Retinal pigment epithelial cell (primary cell): ENCODE data around the gene YIF1B.

Experiments used
- DNase-seq: peaks from one replicate; pipeline ENCODE4 v3.0.0-alpha.2; 2010; ENCODE audit warnings: low read depth
- H3K4me3 ChIP-seq: 2 replicates; pipeline ENCODE4 v1.5.1; 2011; ENCODE audit warnings: mild to moderate bottlenecking, low read length, control low read depth, moderate library complexity
- CTCF ChIP-seq: conservative IDR thresholded peaks from 2 replicates; pipeline ENCODE4 v1.5.1; 2011; ENCODE audit warnings: low read depth, low read length, control low read depth, inconsistent platforms

Gene YIF1B

DNA sequence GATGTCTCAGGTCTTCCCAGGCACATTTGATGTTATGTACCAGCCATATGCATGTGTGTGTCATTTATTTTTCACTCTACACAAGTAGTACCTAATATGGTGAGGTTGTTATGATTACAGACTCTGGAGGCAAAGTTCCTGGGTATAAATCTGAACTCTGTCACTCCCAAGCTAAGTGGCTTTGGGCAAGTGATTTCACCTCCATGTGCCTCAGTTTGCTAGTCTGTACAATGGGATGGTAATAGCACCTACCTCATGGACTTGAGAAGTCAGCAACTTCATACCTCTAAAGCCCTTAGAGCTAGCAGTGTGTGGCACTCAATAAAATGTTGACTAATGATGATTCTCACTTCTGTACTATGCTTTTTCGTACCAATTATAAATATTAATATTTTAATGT is 16.0 kb upstream of the YIF1B start:
- DNase-seq, result no peak
- no peak for TF ChIP-seq CTCF
- no peak overlapping the region for H3K4me3 ChIP-seq

GRCh38 chr19:38329651-38330050 is 13.9 kb upstream of the YIF1B start:
- no peak for DNase-seq
- H3K4me3 ChIP-seq, result no peak overlapping the region
- TF ChIP-seq CTCF, result no peak

GRCh38 chr19:38326591-38326990 is 10.8 kb upstream of the YIF1B start:
- no peak for TF ChIP-seq CTCF
- H3K4me3 ChIP-seq, result no peak overlapping the region
- no peak for DNase-seq

DNA sequence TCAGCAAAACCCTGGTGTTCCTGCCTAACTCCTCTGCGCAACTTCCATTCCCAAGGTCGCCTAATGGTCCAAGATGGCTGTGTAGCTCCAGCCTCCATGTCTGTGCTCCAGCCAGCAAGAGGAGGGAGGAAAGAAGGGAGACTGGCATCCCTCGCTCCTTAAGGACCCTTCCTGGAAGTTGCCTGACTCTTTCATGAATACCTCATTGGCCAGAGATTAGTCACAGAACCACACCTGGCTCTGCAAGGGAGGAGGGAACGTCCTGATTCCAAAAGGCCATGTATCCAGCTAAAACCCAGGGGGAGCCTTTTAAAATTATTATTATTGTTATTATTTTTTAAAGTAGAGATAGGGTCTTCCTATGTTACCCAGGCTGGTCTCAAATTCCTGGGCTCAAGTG is 8.7 kb upstream of the YIF1B start:
- H3K4me3 ChIP-seq, result no peak overlapping the region
- no peak for TF ChIP-seq CTCF
- DNase-seq, result no peak

DNA sequence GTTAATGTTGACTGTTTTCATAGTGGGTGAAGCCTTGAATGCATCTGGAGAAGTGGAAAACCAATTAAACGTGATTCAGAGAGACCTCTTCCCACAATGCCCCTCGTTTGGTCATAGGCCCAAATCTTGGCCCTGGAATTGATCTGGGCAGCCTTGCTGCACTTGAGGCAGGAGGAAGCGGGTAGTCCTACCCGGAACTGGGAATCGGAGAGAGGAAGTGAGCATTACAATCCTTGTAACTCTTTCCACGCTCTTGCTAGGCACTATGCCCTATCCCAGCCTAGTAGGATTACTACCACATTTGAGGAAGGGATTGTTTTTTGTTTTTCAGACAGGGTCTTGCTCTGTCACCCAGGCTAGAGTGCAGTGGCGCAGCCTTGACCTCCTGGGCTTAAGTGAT is 7.5 kb upstream of the YIF1B start:
- no peak for TF ChIP-seq CTCF
- no peak overlapping the region for H3K4me3 ChIP-seq
- no peak for DNase-seq

GRCh38 chr19:38321646-38322196 is 6.0 kb upstream of the YIF1B start:
- no peak for TF ChIP-seq CTCF
- no peak for DNase-seq
- no peak overlapping the region for H3K4me3 ChIP-seq

DNA sequence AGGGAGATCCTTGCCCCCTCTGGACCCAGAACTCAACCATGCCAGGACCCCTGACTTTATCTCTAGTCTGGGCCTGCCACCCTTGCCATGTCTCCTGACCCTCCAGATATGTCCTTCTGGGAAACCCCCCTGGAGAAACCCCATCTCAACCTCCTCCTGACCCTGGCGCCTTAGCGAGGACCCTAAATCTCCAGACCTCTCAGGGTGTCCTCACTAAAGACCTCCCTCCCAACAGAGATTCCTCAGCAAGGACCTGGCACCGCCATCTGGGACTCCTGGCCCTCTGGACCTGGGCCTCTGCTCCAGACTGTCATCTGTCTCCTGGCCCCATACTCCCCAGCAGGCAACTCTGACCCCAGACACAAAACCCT is 5.2 kb upstream of the YIF1B start:
- no peak for TF ChIP-seq CTCF
- H3K4me3 ChIP-seq, result no peak overlapping the region
- DNase-seq, result no peak
